MM.1S (cell line): Measurements from ENCODE around the gene COPZ1.

Experiments
- DNase-seq: peaks from one replicate; pipeline ENCODE4 v3.0.0-alpha.2; 2015
- H2AFZ ChIP-seq: fragments of 300-600 bp; sonication (generic); 2 replicates; pipeline ENCODE4 v1.6.0; 2016; ENCODE audit warnings: antibody characterized with exemption, low read length
- H3F3A ChIP-seq: fragments of 300-600 bp; sonication (generic); 2 replicates; pipeline ENCODE4 v1.6.1; 2016; ENCODE audit warnings: mild to moderate bottlenecking, antibody characterized with exemption, low read length, moderate library complexity, mixed read lengths; ENCODE audit not compliant: insufficient read depth
- H3K27ac ChIP-seq: fragments of 300-600 bp; sonication (generic); 2 replicates; pipeline ENCODE4 v1.5.1; 2016; ENCODE audit warnings: mild to moderate bottlenecking, low read length
- H3K27me3 ChIP-seq: fragments of 300-600 bp; sonication (generic); replicated peaks from 2 replicates; pipeline ENCODE4 v1.6.0; 2016; ENCODE audit warnings: low read length; ENCODE audit not compliant: insufficient read depth
- H3K36me3 ChIP-seq: fragments of 300-600 bp; sonication (generic); replicated peaks from 2 replicates; pipeline ENCODE4 v1.6.1; 2016; ENCODE audit warnings: mild to moderate bottlenecking, low read length, mixed read lengths; ENCODE audit not compliant: insufficient read depth
- H3K4me1 ChIP-seq: fragments of 300-600 bp; sonication (generic); 2 replicates; pipeline ENCODE4 v1.6.1; 2016; ENCODE audit warnings: low read length, mixed read lengths
- H3K4me2 ChIP-seq: fragments of 300-600 bp; sonication (generic); 2 replicates; pipeline ENCODE4 v1.6.0; 2016; ENCODE audit warnings: low read depth, low read length
- H3K4me3 ChIP-seq: fragments of 300-600 bp; sonication (generic); 2 replicates; pipeline ENCODE4 v1.5.1; 2016; ENCODE audit warnings: low read length, mixed read lengths
- H3K79me2 ChIP-seq: fragments of 300-600 bp; sonication (generic); 2 replicates; pipeline ENCODE4 v1.6.1; 2016; ENCODE audit warnings: mixed run types, low read length, mixed read lengths
- H3K9ac ChIP-seq: fragments of 300-600 bp; sonication (generic); 2 replicates; pipeline ENCODE4 v1.6.1; 2016; ENCODE audit warnings: low read length, mixed read lengths
- H3K9me2 ChIP-seq: fragments of 300-600 bp; sonication (generic); replicated peaks from 2 replicates; pipeline ENCODE4 v1.6.1; 2016; ENCODE audit warnings: mild to moderate bottlenecking, low read length, mixed read lengths; ENCODE audit not compliant: insufficient read depth
- H3K9me3 ChIP-seq: fragments of 300-600 bp; sonication (generic); replicated peaks from 2 replicates; pipeline ENCODE4 v1.6.1; 2016; ENCODE audit warnings: mild to moderate bottlenecking, low read length, mixed read lengths; ENCODE audit not compliant: insufficient read depth
- H4K20me1 ChIP-seq: fragments of 300-600 bp; sonication (generic); 2 replicates; pipeline ENCODE4 v1.6.1; 2016; ENCODE audit warnings: mild to moderate bottlenecking, low read length, moderate library complexity, mixed read lengths; ENCODE audit not compliant: insufficient read depth
- EZH2 ChIP-seq: fragments of 300-600 bp; sonication (generic); optimal IDR thresholded peaks from 2 replicates; pipeline ENCODE3; 2017; ENCODE audit warnings: low read depth, mild to moderate bottlenecking, antibody characterized with exemption, low read length, mixed read lengths
- EZH2phosphoT487 ChIP-seq: fragments of 300-600 bp; sonication (generic); IDR thresholded peaks from 2 replicates; pipeline ENCODE4 v1.6.1; 2018; ENCODE audit warnings: antibody characterized with exemption, low read length
- TF ChIP-seq, protein P1 (sequence below): fragments of 300-600 bp; sonication (generic); IDR thresholded peaks from 2 replicates; pipeline ENCODE4 v1.5.1; 2016; ENCODE audit warnings: antibody characterized with exemption, low read length, mixed read lengths

Gene COPZ1

DNA sequence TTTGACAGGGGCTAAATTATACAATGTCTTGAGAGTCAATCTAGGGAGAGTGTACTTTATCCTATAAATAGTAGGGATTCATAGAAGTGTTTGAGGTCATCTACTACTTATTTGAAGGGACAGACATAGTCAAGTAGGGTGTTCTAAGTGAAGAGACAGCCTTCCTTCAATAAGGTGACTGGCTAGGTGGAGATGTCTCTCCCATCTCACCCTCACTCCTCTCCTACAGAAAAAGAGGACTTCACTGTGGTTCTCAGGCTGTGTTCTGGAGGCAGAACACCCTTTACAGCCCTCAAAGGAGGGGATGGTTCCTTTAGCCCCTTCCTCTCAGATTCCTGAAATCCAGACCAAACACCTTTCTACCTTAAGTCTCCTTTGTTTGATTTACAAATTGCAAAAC is 21.3 kb upstream of the COPZ1 start:
- TF ChIP-seq EZH2 (no peak), EZH2phosphoT487 (no peak)
- TF ChIP-seq, protein P1, sequence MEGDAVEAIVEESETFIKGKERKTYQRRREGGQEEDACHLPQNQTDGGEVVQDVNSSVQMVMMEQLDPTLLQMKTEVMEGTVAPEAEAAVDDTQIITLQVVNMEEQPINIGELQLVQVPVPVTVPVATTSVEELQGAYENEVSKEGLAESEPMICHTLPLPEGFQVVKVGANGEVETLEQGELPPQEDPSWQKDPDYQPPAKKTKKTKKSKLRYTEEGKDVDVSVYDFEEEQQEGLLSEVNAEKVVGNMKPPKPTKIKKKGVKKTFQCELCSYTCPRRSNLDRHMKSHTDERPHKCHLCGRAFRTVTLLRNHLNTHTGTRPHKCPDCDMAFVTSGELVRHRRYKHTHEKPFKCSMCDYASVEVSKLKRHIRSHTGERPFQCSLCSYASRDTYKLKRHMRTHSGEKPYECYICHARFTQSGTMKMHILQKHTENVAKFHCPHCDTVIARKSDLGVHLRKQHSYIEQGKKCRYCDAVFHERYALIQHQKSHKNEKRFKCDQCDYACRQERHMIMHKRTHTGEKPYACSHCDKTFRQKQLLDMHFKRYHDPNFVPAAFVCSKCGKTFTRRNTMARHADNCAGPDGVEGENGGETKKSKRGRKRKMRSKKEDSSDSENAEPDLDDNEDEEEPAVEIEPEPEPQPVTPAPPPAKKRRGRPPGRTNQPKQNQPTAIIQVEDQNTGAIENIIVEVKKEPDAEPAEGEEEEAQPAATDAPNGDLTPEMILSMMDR, result no peak
- no peak for DNase-seq
- Histone ChIP-seq H3K4me1 (peaks cover 4% of the 10 kb centered on the region; the same call in 1 of the 2 replicates), H3K36me3 (no peaks in the 10 kb centered on the region), H3K4me3 (no peak overlapping the region), H3K9ac (no peak overlapping the region), H3K27me3 (peaks cover 46% of the 10 kb centered on the region), H4K20me1 (no peaks in the 10 kb centered on the region), H2AFZ (no peak overlapping the region), H3F3A (no peaks in the 10 kb centered on the region), H3K79me2 (no peaks in the 10 kb centered on the region), H3K9me3 (no peaks in the 10 kb centered on the region), H3K9me2 (no peaks in the 10 kb centered on the region), H3K4me2 (no peak overlapping the region), H3K27ac (no peak overlapping the region)

DNA sequence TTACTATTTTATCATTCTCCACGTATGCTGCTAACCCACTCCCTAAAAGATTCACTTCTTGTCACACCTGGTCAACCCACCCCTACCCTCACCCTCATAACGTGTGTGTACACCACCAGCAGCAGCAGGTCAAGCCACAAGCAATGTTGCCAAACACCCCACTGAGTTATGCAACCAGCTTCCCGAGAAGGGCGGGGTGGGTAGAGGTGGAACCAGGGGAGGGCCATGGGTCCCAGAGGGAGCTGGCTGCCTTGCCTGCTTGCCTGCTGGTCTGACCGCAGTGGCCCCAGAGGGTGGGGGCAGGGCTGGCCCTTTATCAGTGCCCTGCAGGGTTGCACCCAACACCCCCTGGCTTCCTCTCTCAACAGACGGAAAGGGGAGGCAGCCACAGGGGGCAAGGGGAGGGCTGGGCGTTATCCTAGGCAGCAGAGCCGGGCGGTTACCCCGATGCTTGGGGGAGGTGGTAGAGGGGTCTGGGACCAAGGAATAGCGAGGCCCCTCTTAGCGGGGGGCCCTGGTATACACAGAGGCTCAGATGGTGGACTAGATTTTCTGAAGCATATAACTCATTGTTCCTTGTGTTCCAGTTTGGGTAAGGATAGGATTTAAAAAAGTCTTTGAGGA is 20.6 kb upstream of the COPZ1 start:
- Histone ChIP-seq H3F3A (no peaks in the 10 kb centered on the region), H3K36me3 (no peaks in the 10 kb centered on the region), H2AFZ (no peak overlapping the region), H3K79me2 (no peaks in the 10 kb centered on the region), H3K27me3 (peaks cover 40% of the 10 kb centered on the region), H3K9me2 (no peaks in the 10 kb centered on the region), H3K4me3 (no peak overlapping the region), H4K20me1 (no peaks in the 10 kb centered on the region), H3K9me3 (no peaks in the 10 kb centered on the region), H3K4me1 (peaks cover 4% of the 10 kb centered on the region; the same call in 1 of the 2 replicates), H3K9ac (no peak overlapping the region), H3K27ac (no peak overlapping the region), H3K4me2 (no peak overlapping the region)
- TF ChIP-seq EZH2phosphoT487 (no peak), EZH2 (no peak)
- TF ChIP-seq, protein P1, result no peak
- no peak for DNase-seq

DNA sequence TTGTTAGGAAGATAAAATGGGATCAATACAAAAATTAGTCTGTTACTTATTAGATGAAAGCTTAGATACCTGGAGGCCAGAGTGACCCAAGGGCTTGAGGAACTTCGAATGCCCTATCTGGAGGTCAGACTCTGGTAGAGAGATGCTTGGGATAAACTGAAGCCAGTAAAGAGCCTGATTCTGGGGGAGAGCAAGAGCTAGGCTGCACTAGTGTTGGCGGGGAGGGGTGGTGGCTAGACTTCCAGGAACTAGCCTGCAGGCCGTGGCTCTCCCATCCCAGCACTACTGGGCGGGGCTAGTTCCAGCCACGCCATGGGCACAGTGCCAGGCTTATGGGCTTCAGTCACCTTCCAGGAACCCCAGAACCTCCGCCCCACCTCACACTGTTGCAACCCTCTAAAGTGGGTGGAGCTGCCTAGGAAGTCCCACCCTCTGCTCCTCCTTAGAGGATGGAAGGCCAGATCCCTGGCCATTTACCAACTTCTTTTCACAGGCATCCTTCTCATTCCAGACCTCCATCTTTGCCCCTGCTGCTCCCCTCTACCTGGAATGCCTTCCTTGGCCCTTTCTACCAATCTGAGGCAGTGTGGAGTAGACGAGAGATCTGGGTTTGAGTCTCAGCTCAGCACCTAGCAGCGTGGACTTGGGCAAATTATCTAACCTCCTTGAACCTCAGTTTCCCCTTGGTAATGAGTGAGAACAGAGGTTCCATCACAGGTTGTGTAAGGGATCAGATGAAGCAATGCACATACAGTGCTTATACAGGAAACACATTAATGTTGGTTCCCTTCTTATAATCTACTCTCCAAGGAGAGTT is 17.8 kb upstream of the COPZ1 start:
- H3K27me3 ChIP-seq, result peaks cover 14% of the 10 kb centered on the region
- no peak overlapping the region for H3K4me2 ChIP-seq
- H3K9me2 ChIP-seq, result no peaks in the 10 kb centered on the region
- no peaks in the 10 kb centered on the region for H3K9me3 ChIP-seq
- H3F3A ChIP-seq, result no peaks in the 10 kb centered on the region
- H3K4me1 ChIP-seq, result no peaks in the 10 kb centered on the region
- no peaks in the 10 kb centered on the region for H3K36me3 ChIP-seq
- no peaks in the 10 kb centered on the region for H3K79me2 ChIP-seq
- no peak overlapping the region for H3K9ac ChIP-seq
- H4K20me1 ChIP-seq, result no peaks in the 10 kb centered on the region
- H3K27ac ChIP-seq, result no peak overlapping the region
- H3K4me3 ChIP-seq, result no peak overlapping the region
- H2AFZ ChIP-seq, result no peak overlapping the region
- TF ChIP-seq EZH2phosphoT487 (no peak), EZH2 (no peak)
- TF ChIP-seq, protein P1, result no peak
- DNase-seq, result no peak
